A549 treated with ZK216348 at 1 μM for 4 hours (cell line): ENCODE results near the gene CLTA. TPM values are rescaled to one million over a fixed set of nuclear protein-coding genes. Genes with fewer than 3 reads are reported as not detected.

ENCODE experiments used
- total RNA-seq: library from RNA; stranded (reverse); fragments of 200-300 nt; extraction: Qiagen RNA extraction; gene quantifications from 5 replicates; pipeline ENCODE4 v1.2.3, GENCODE V29; 2022; ENCODE audit warnings: low read depth

CLTA gene, protein sequence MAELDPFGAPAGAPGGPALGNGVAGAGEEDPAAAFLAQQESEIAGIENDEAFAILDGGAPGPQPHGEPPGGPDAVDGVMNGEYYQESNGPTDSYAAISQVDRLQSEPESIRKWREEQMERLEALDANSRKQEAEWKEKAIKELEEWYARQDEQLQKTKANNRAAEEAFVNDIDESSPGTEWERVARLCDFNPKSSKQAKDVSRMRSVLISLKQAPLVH
- 332 to 410 TPM (median 386 TPM) in 5 replicates for total RNA-seq

GRCh38 chr9:36190388-36191289, at the start of gene CLTA:
TSS of gene CLTA (plus strand) at chr9:36190921. CDS start at chr9:36191057, 136 bp downstream.

DNA sequence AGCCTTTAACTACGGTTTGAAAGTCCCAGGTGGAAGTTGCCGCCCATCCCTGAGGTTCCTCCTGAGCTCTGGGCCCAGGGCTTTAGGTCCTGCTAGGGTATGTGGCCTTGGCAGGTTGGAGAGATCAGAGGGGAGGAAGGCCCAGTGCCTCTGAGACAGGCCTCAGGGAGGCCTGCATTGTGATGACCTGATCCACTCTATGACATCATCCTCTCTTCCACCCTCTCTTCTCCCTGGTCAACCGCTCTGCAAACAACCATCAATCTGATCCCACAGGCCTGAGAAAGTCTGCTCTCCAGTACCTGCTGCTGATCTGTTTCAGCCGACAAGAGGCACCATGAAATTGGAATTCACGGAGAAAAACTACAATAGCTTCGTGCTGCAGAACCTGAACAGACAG, 21.6 kb upstream of the CLTA start, which contains the start of gene CCIN:
TSS of gene CCIN (plus strand) at position 223 of the 400 bp plus-strand sequence. CDS start at position 338, 115 bp downstream.

GRCh38 chr9:36258208-36258995, 67.7 kb downstream of the CLTA start, which contains the start of gene GNE:
TSS of gene GNE (minus strand) at chr9:36258448. CDS start at chr9:36249355, 9,093 bp downstream.

Other genes starting within 250 kb of the CLTA start
- not detected in 5 replicates for gene OR2S2, start 232.8 kb upstream of the CLTA start, total RNA-seq
- gene RECK, start 154.0 kb upstream of the CLTA start, total RNA-seq = 3.7 to 6.9 TPM (median 6.4 TPM) in 5 replicates
- gene GLIPR2, start 54.2 kb upstream of the CLTA start, total RNA-seq = 7.1 to 10.8 TPM (median 9.4 TPM) in 5 replicates
- not detected in 5 replicates for gene CCIN, start 21.5 kb upstream of the CLTA start, total RNA-seq
- 10.8 to 18.1 TPM (median 14.5 TPM) in 5 replicates for gene GNE, start 67.5 kb downstream of the CLTA start, total RNA-seq
- gene RNF38, start 209.3 kb downstream of the CLTA start, total RNA-seq = 5.0 to 10.4 TPM (median 9.2 TPM) in 5 replicates